CD4-positive, alpha-beta T cell (primary cell): Measurements from ENCODE around the gene PWP2. TPM values are rescaled to one million over a fixed set of nuclear protein-coding genes. Genes with fewer than 3 reads are reported as not detected.

Experiments
- ATAC-seq: fragments of 200-7000 bp; cut with Tn5 transposase; one replicate; pipeline ENCODE4 v1.10.0; 2022; ENCODE audit warnings: mild to moderate bottlenecking; ENCODE audit not compliant: poor library complexity
- CTCF ChIA-PET: fragments of 350-600 bp; sonication (Branson Sonifier 250); formaldehyde crosslinking; loops from one replicate; lab custom pipeline; 2021; ENCODE audit warnings: antibody characterized with exemption, inconsistent platforms; lab: Charles Lee
- POLR2A ChIA-PET: fragments of 350-600 bp; sonication (Branson Sonifier 250); formaldehyde crosslinking; loops from one replicate; lab custom pipeline; 2021; ENCODE audit warnings: antibody characterized with exemption, inconsistent platforms; lab: Charles Lee
- DNase-seq, 14 experiments: peaks; one replicate each; pipeline ENCODE4 v3.0.0-alpha.2; 2013 to 2020; ENCODE audit warnings: mixed read lengths in 2 of 14
- H3K27ac ChIP-seq, 2 donors: one replicate each; pipeline versions ENCODE4 v1.5.1 to v1.7.0; 2013; ENCODE audit warnings: low read length in 2 of 2, low read depth in 1 of 2, mild to moderate bottlenecking in 1 of 2
- H3K27me3 ChIP-seq, 2 experiments: 1 replicate in 1 of 2; 2 replicates in 1 of 2; pipeline versions ENCODE4 v1.6.1 to v1.7.0; 2013; ENCODE audit warnings: low read length in 2 of 2, control low read depth in 1 of 2, mild to moderate bottlenecking in 1 of 2, moderate library complexity in 1 of 2; ENCODE audit not compliant: insufficient read depth in 2 of 2, control insufficient read depth in 1 of 2
- H3K36me3 ChIP-seq: one replicate; pipeline ENCODE4 v1.6.1; 2013; ENCODE audit warnings: low read length, control low read depth; ENCODE audit not compliant: insufficient read depth
- H3K4me1 ChIP-seq: one replicate; pipeline ENCODE4 v1.6.1; 2013; ENCODE audit warnings: low read length, control low read depth; ENCODE audit not compliant: insufficient read depth
- H3K4me3 ChIP-seq: one replicate; pipeline ENCODE4 v1.5.1; 2013; ENCODE audit warnings: mild to moderate bottlenecking, low read length, moderate library complexity
- H3K9me3 ChIP-seq, 2 experiments: 1 replicate in 1 of 2; 2 replicates in 1 of 2; pipeline versions ENCODE4 v1.6.1 to v1.7.0; 2013; ENCODE audit warnings: low read length in 2 of 2, mild to moderate bottlenecking in 2 of 2, control low read depth in 1 of 2, moderate library complexity in 1 of 2; ENCODE audit not compliant: control insufficient read depth in 1 of 2, insufficient read depth in 1 of 2
- H3K27ac Mint-ChIP-seq: one replicate; pipeline ENCODE4 v1.8.0; 2020; ENCODE audit warnings: mixed read lengths
- H3K27me3 Mint-ChIP-seq: one replicate; pipeline ENCODE4 v1.8.0; 2021; ENCODE audit warnings: mixed read lengths
- H3K36me3 Mint-ChIP-seq: one replicate; pipeline ENCODE4 v1.8.0; 2021; ENCODE audit warnings: low read depth, mixed read lengths
- H3K4me1 Mint-ChIP-seq: one replicate; pipeline ENCODE4 v1.8.0; 2021; ENCODE audit warnings: low read depth, mixed read lengths
- H3K4me3 Mint-ChIP-seq: one replicate; pipeline ENCODE4 v1.8.0; 2020; ENCODE audit warnings: mild to moderate bottlenecking, mixed read lengths
- H3K9me3 Mint-ChIP-seq: one replicate; pipeline ENCODE4 v1.8.0; 2020; ENCODE audit warnings: mixed read lengths
- intact Hi-C, 2 experiments: fragments of 100-400 bp; cut with DNase I in 1 of 2; cut with micrococcal nuclease in 1 of 2; formaldehyde crosslinking; loops; one replicate each; pipeline versions ENCODE4 v1.15.1 to v1.9.0; 2023 to 2025; cut with DNase I, micrococcal nuclease
- total RNA-seq, 174 experiments: library from RNA in 2 of 174; stranded (reverse) in 2 of 174; gene quantifications; one replicate each; pipeline ENCODE4 v1.2.3 and lab custom pipeline; 2021 to 2026
- TF ChIP-seq, protein P1 (sequence below): fragments of 200-600 bp; IDR thresholded peaks from one replicate; pipeline ENCODE4 v1.8.0; 2022; ENCODE audit warnings: antibody characterized with exemption, mild to moderate bottlenecking

PWP2 gene
- total RNA-seq, 2 experiments from 2014 or later: 38.0 to 40.6 TPM

DNA sequence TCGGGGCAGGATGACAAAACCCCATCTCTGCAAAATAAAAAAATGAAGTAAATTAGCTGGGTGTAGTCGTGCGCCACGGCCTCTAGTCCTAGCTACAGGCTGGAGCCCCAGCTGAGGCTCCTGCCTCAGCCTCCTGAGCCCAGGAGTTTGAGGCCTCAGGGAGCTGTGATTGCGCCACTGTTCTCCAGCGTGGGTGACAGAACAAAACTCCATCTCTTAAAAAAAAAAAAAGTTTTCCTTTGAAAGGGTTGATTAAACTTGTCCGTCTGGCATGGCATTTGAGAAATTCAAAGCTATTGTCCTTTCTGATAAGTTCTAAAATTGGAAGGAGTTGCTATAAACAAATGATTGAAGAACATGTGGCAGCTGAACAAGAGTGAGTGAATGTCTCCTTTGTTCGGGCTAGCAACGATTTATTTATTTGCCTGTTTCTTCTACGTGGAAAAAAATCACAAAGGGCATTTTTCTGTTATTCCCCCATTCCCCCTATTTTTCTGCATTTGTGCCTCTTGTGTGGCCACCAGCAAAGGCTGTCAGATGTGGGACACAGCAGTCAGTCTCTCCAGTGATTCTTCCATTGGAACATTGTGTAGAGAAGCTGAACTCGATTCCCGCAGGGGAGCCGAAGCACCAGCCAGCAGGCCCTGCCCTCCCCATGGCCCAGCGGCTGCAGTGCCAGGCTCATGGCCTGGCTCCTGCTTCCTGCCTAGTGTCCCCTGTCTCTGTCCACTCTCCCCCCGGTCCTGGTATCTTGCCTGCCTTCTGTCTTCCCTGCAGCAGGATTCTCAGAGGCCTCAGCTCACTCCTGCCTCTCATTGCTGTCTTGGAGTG lies 21.5 kb upstream of the PWP2 start:
- H3K36me3 Mint-ChIP-seq: peaks cover 85% of the 10 kb centered on the region
- intact Hi-C loops: loop anchor here in 1 of 2 experiments (2.0 to 10.0 kb wide), 2 partner anchors 19 to 249 kb away; partner anchors contain the start of gene CFAP410
- POLR2A ChIA-PET: interaction anchor here (0.9 to 4.6 kb wide), 4 partner anchors 21 to 826 kb away, joined by 3 to 49 read pairs (median 9); no protein-coding TSS in a partner anchor
- CTCF ChIA-PET: interaction anchor here (1.2 to 1.4 kb wide), 2 partner anchors 14 to 68 kb away, joined by 3 to 6 read pairs; no protein-coding TSS in a partner anchor
- no peaks in the 10 kb centered on the region for H3K9me3 Mint-ChIP-seq
- peaks cover 99% of the 10 kb centered on the region for H3K4me1 ChIP-seq
- H3K27ac ChIP-seq: peak overlapping the region; percentile 80 to 91
- no peaks in the 10 kb centered on the region for H3K27me3 ChIP-seq
- H3K4me1 Mint-ChIP-seq: peaks cover 91% of the 10 kb centered on the region
- TF ChIP-seq, protein P1, sequence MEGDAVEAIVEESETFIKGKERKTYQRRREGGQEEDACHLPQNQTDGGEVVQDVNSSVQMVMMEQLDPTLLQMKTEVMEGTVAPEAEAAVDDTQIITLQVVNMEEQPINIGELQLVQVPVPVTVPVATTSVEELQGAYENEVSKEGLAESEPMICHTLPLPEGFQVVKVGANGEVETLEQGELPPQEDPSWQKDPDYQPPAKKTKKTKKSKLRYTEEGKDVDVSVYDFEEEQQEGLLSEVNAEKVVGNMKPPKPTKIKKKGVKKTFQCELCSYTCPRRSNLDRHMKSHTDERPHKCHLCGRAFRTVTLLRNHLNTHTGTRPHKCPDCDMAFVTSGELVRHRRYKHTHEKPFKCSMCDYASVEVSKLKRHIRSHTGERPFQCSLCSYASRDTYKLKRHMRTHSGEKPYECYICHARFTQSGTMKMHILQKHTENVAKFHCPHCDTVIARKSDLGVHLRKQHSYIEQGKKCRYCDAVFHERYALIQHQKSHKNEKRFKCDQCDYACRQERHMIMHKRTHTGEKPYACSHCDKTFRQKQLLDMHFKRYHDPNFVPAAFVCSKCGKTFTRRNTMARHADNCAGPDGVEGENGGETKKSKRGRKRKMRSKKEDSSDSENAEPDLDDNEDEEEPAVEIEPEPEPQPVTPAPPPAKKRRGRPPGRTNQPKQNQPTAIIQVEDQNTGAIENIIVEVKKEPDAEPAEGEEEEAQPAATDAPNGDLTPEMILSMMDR: no peak
- H3K27ac Mint-ChIP-seq: peak overlapping the region; percentile 95
- ATAC-seq: no peak
- peak in 2 of 14 experiments; percentile 22 to 29 for DNase-seq
- no peaks in the 10 kb centered on the region for H3K27me3 Mint-ChIP-seq
- H3K9me3 ChIP-seq: no peaks in the 10 kb centered on the region
- H3K4me3 ChIP-seq: peak overlapping the region; percentile 41
- H3K36me3 ChIP-seq: peaks cover 75% of the 10 kb centered on the region
- peak overlapping the region; percentile 69 for H3K4me3 Mint-ChIP-seq

DNA sequence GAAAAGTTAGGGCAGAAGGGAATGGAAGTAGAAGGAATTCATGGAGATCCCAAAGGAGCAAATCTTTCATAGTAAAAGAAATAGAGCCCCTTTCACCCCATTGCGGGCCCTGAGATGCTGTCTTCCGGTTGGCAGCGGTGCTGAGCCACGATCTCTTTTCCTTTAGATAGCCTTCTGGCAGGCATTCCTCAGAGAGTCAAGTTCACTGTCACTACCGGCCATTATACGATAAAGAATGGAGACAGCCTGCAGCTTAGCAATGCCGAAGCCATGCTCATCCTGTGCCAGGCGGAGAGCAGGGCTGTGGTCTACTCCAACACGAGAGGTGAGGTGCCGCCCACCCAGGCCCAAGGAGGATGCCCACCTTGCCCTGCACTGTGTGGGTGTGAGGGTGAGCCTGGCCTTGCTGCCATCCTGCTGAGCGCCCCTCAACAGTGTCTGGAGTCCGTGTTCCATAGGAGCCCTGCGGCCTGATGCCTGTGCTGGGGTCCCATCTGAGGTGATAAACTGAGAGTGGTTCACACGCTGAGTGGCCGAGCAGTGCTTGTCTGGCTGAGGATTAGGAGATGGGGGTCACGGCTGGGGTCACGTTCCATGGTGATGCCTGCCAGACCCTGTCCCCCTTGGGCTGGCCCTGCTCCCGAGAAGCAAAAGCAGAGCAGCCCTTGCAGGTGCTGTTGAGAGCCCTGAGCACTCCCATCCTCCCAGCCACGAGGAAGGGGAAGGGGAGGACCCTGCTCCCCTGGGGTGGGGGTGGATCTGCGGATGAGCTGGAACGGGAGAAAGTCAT lies 20.4 kb upstream of the PWP2 start:
- intact Hi-C loops: loop anchor here in 1 of 2 experiments (10.0 kb wide), 1 partner anchor 248 kb away; the partner anchor contains the start of gene CFAP410
- no peaks in the 10 kb centered on the region for H3K27me3 Mint-ChIP-seq
- ChIA-PET POLR2A (interaction anchor here (1.5 to 4.6 kb wide), 2 partner anchors 8 to 22 kb away, joined by 6 to 49 read pairs; no protein-coding TSS in a partner anchor), CTCF (no interaction called here)
- no peaks in the 10 kb centered on the region for H3K27me3 ChIP-seq
- TF ChIP-seq, protein P1: no peak
- H3K36me3 Mint-ChIP-seq: peaks cover 76% of the 10 kb centered on the region
- ATAC-seq: no peak
- peak overlapping the region; percentile 74 for H3K4me3 Mint-ChIP-seq
- H3K9me3 ChIP-seq: no peaks in the 10 kb centered on the region
- H3K27ac Mint-ChIP-seq: peak overlapping the region; percentile 95
- peaks cover 85% of the 10 kb centered on the region for H3K4me1 Mint-ChIP-seq
- peak in 1 of 14 experiments; percentile 32 for DNase-seq
- H3K36me3 ChIP-seq: peaks cover 71% of the 10 kb centered on the region
- H3K4me1 ChIP-seq: peaks cover 93% of the 10 kb centered on the region
- no peaks in the 10 kb centered on the region for H3K9me3 Mint-ChIP-seq
- no peak overlapping the region for H3K4me3 ChIP-seq
- H3K27ac ChIP-seq: peak overlapping the region; percentile 80 to 91
